ENCODE data around the gene CLIC5.

DNA sequence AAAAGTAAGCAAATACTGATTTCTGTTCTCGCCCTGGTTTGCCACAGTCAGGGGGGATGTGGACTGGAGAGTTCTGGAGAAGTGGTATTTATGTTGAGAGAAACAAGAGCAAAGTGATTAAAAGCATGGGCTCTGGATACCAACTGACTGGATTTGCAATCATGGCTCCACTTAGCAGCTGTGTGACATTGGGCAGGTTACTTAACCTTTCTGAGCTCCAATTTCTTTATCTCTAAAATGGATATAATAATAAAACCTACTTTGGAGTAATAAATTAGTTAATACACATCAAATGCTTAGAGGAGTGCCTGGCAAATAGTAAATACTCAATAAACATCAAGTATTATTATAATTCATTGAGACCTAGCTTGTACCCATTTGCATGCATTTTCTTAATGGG is 111.7 kb downstream of the CLIC5 start:
- TF ChIP-seq, protein P1, sequence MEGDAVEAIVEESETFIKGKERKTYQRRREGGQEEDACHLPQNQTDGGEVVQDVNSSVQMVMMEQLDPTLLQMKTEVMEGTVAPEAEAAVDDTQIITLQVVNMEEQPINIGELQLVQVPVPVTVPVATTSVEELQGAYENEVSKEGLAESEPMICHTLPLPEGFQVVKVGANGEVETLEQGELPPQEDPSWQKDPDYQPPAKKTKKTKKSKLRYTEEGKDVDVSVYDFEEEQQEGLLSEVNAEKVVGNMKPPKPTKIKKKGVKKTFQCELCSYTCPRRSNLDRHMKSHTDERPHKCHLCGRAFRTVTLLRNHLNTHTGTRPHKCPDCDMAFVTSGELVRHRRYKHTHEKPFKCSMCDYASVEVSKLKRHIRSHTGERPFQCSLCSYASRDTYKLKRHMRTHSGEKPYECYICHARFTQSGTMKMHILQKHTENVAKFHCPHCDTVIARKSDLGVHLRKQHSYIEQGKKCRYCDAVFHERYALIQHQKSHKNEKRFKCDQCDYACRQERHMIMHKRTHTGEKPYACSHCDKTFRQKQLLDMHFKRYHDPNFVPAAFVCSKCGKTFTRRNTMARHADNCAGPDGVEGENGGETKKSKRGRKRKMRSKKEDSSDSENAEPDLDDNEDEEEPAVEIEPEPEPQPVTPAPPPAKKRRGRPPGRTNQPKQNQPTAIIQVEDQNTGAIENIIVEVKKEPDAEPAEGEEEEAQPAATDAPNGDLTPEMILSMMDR (IDR thresholded peaks at IDR 0.05) = no peak
- TF ChIP-seq POLR2A (IDR thresholded peaks at IDR 0.05) = no peak

Data from gastroesophageal sphincter (tissue), 3 donors.